Measurements from ENCODE around the gene HK1. TPM values are rescaled to one million over a fixed set of nuclear protein-coding genes. Genes with fewer than 3 reads are reported as not detected.

Gene HK1
- total and polyA plus RNA-seq, 2 donors (not counting 1 experiment from before 2014, with no cell fraction given), result 24.7 to 40.8 TPM

DNA sequence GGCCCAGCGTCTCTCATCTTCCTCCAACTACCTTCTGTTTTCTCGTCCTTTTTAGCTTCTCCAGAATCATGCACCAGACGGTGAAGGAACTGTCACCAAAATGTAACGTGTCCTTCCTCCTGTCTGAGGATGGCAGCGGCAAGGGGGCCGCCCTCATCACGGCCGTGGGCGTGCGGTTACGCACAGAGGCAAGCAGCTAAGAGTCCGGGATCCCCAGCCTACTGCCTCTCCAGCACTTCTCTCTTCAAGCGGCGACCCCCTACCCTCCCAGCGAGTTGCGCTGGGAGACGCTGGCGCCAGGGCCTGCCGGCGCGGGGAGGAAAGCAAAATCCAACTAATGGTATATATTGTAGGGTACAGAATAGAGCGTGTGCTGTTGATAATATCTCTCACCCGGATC, 122.6 kb downstream of the HK1 start:
- no peaks in the 10 kb centered on the region for H3K79me2 ChIP-seq (ENCODE audit: control insufficient read depth, insufficient read depth, low read length)
- H3K27ac Mint-ChIP-seq, result no peak overlapping the region
- ChIA-PET CTCF (interaction anchor here (1.2 kb wide), 1 partner anchor 7 kb away, joined by 3 read pairs; no protein-coding TSS in a partner anchor), POLR2A (no interaction called here)
- TF ChIP-seq CTCF (IDR thresholded peaks at IDR 0.05) (no peak), EZH2 (IDR thresholded peaks at IDR 0.05; ENCODE audit: borderline replicate concordance, insufficient read depth, low read depth, low read length, poor library complexity, severe bottlenecking) (no peak)
- no peak overlapping the region for H2AFZ ChIP-seq (ENCODE audit: insufficient read depth, low read depth, low read length, poor library complexity, severe bottlenecking)
- no peak for DNase-seq
- H3K4me3 ChIP-seq (ENCODE audit: control extremely low read depth in 1 of 5, extremely low read depth in 1 of 5, insufficient read depth in 1 of 5, low read depth in 2 of 5, low read length in 4 of 5), result no peak overlapping the region
- no peak overlapping the region for H3K9ac ChIP-seq (ENCODE audit: low read length)
- no peak overlapping the region for H3K27ac ChIP-seq (ENCODE audit: low read length in 2 of 2)
- no peaks in the 10 kb centered on the region for H4K20me1 ChIP-seq (ENCODE audit: control insufficient read depth, insufficient read depth, low read length, poor library complexity, severe bottlenecking)
- no peaks in the 10 kb centered on the region for H3K9me3 Mint-ChIP-seq (ENCODE audit: insufficient read depth)
- H3K27me3 ChIP-seq (replicated peaks in 1 of 4; ENCODE audit: control extremely low read depth in 1 of 4, control insufficient read depth in 3 of 4, insufficient read depth in 4 of 4, low read length in 3 of 4), result no peaks in the 10 kb centered on the region
- 98% methylated on average over 7 of the region's 23 CpGs for WGBS (ENCODE audit: insufficient coverage)
- H3K9me3 ChIP-seq (ENCODE audit: control extremely low read depth in 1 of 3, control insufficient read depth in 2 of 3, insufficient read depth in 1 of 3, low read length in 2 of 3), result no peaks in the 10 kb centered on the region
- ATAC-seq (ENCODE audit: low read depth), result no peak
- H3K4me2 ChIP-seq (replicated peaks; ENCODE audit: low read depth, low read length, poor library complexity, severe bottlenecking), result no peak overlapping the region
- no peak overlapping the region for H3K4me3 Mint-ChIP-seq
- no peaks in the 10 kb centered on the region for H3K4me1 Mint-ChIP-seq
- no peaks in the 10 kb centered on the region for H3K27me3 Mint-ChIP-seq
- no peaks in the 10 kb centered on the region for H3K4me1 ChIP-seq (ENCODE audit: control insufficient read depth in 2 of 2, insufficient read depth in 2 of 2, low read length in 2 of 2)
- intact Hi-C loops (cut with micrococcal nuclease), result no loop called here
- peaks cover 0 to 44% of the 10 kb centered on the region in 2 experiments for H3K36me3 ChIP-seq (replicated peaks in 1 of 2; ENCODE audit: control extremely low read depth in 1 of 2, control insufficient read depth in 1 of 2, extremely low read depth in 1 of 2, insufficient read depth in 2 of 2, low read length in 1 of 2)

DNA sequence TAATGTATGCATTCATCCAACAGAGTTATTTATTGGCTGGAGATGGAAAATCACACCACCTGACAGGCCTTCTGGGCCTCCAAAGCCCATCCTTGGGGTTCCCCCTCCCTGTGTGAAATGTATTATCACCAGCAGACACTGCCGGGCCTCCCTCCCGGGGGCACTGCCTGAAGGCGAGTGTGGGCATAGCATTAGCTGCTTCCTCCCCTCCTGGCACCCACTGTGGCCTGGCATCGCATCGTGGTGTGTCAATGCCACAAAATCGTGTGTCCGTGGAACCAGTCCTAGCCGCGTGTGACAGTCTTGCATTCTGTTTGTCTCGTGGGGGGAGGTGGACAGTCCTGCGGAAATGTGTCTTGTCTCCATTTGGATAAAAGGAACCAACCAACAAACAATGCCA, 123.1 kb downstream of the HK1 start:
- H3K4me3 ChIP-seq (ENCODE audit: control extremely low read depth in 1 of 5, extremely low read depth in 1 of 5, insufficient read depth in 1 of 5, low read depth in 2 of 5, low read length in 4 of 5), result no peak overlapping the region
- H3K36me3 ChIP-seq (replicated peaks in 1 of 2; ENCODE audit: control extremely low read depth in 1 of 2, control insufficient read depth in 1 of 2, extremely low read depth in 1 of 2, insufficient read depth in 2 of 2, low read length in 1 of 2), result peaks cover 0 to 44% of the 10 kb centered on the region in 2 experiments
- intact Hi-C loops (cut with micrococcal nuclease), result no loop called here
- H3K9me3 ChIP-seq (ENCODE audit: control extremely low read depth in 1 of 3, control insufficient read depth in 2 of 3, insufficient read depth in 1 of 3, low read length in 2 of 3), result no peaks in the 10 kb centered on the region
- WGBS (ENCODE audit: insufficient coverage), result 96% methylated on average over 5 of the region's 11 CpGs
- no peaks in the 10 kb centered on the region for H3K9me3 Mint-ChIP-seq (ENCODE audit: insufficient read depth)
- no peak overlapping the region for H3K9ac ChIP-seq (ENCODE audit: low read length)
- ChIA-PET POLR2A (no interaction called here), CTCF (no interaction called here)
- H3K79me2 ChIP-seq (ENCODE audit: control insufficient read depth, insufficient read depth, low read length), result no peaks in the 10 kb centered on the region
- H3K27me3 Mint-ChIP-seq, result no peaks in the 10 kb centered on the region
- no peaks in the 10 kb centered on the region for H3K27me3 ChIP-seq (replicated peaks in 1 of 4; ENCODE audit: control extremely low read depth in 1 of 4, control insufficient read depth in 3 of 4, insufficient read depth in 4 of 4, low read length in 3 of 4)
- H4K20me1 ChIP-seq (ENCODE audit: control insufficient read depth, insufficient read depth, low read length, poor library complexity, severe bottlenecking), result no peaks in the 10 kb centered on the region
- no peaks in the 10 kb centered on the region for H3K4me1 Mint-ChIP-seq
- no peak overlapping the region for H3K27ac Mint-ChIP-seq
- TF ChIP-seq EZH2 (IDR thresholded peaks at IDR 0.05; ENCODE audit: borderline replicate concordance, insufficient read depth, low read depth, low read length, poor library complexity, severe bottlenecking), result no peak
- TF ChIP-seq CTCF (IDR thresholded peaks at IDR 0.05), result no peak
- no peak overlapping the region for H3K27ac ChIP-seq (ENCODE audit: low read length in 2 of 2)
- no peaks in the 10 kb centered on the region for H3K4me1 ChIP-seq (ENCODE audit: control insufficient read depth in 2 of 2, insufficient read depth in 2 of 2, low read length in 2 of 2)
- H3K4me2 ChIP-seq (replicated peaks; ENCODE audit: low read depth, low read length, poor library complexity, severe bottlenecking), result no peak overlapping the region
- no peak overlapping the region for H3K4me3 Mint-ChIP-seq
- ATAC-seq (ENCODE audit: low read depth), result no peak
- DNase-seq, result no peak
- no peak overlapping the region for H2AFZ ChIP-seq (ENCODE audit: insufficient read depth, low read depth, low read length, poor library complexity, severe bottlenecking)
